CD4-positive, alpha-beta T cell treated with Interleukin-15 for 4 hours (primary cell): ENCODE measurements around the gene SCGB1C2.

Experiments
- DNase-seq: peaks from one replicate; pipeline ENCODE4 v3.0.0-alpha.2; 2020; ENCODE audit warnings: low spot score

Gene SCGB1C2

DNA sequence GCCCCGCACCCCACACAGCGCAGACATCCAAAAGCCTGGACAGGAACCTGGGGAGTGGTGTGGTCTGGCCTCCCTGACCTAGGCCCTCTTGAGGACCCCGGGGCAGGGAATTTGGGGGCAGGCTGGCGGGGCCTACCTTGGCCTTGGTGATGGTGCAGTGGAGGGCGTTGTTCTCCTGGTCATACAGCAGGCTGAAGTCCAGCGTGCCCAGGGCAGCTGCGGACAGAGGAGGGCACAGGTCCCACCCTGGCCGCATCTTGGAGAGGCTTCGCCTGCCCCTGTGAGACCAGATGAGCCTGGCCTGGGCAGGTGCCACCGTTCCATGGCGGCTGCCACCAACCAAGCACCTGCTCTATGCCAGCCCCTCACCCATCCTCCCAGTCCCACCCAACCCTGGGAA is 35.0 kb downstream of the SCGB1C2 start:
- DNase-seq: no peak

DNA sequence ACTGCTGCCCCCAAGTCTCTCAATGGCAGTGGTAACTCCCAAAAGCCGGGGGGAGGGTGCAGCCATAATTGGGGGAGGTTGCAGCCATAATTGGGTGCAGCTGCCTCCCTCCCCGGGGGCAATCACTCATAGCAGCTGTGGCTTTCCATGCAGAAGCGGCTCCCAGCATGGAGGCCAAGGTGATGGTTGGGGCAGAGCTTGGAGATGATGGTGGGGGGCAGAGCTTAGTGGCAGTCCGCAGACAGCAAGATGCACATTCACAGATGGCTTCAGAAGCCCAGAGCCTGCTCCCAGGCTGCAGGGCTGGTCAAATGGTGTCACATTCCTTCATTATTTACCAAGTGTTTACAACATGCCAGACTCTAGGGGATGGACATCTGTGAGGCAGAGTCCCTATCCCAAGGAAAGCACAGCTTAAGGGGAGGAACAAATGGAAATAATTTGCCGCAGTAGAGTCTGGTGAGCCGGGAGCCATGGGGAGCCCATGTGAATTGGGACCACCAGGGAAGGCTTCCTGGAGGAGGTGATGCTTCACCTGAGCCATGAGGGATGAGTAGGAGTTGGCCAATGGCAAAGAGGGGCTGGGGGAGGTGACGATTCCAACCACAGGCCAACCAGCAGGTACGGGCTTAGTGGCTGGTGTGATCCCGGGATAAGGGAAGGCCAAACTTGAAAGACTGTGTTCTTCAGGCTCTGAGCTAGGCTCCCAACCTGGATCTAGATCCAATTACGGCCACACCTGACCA is 36.0 kb downstream of the SCGB1C2 start:
- no peak for DNase-seq

DNA sequence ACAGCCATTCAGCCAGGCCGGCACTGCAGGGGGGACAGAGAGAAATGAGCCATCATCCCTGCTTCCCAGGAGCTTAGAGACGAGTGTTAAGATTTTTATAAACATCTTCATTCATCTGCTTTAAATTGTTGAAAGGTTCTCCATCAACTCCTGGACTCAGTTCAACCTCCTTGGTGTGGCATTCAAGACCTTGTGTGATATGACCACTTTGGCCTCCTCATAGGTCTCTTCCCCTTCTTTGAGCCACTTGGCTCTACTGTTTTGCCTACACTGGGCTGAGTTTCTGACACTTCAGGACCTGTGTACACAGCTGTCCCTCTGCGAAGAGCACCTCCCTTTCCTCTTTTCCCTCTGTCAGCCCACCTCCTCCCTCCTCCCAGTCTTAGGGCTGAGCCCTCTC is 39.8 kb downstream of the SCGB1C2 start:
- DNase-seq: no peak

DNA sequence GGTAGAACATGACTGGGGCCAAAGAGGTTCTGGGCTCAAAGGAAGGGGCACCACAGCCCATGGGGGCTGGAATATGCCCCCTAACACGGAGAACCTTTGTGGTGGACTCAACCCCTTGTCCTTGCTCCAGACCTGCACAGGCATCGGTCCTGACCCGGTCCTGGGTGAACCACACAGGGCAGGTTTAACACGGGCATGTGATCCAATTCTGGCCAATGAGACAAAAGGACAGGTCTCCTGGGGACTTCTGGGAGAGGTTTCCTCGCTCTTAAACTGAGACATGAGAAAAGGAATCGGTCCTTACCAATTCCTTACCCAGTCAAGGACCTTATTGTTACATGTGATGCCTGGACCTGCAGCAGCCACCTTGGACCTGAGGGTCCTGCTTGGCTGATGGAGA is 40.4 kb downstream of the SCGB1C2 start:
- no peak for DNase-seq

DNA sequence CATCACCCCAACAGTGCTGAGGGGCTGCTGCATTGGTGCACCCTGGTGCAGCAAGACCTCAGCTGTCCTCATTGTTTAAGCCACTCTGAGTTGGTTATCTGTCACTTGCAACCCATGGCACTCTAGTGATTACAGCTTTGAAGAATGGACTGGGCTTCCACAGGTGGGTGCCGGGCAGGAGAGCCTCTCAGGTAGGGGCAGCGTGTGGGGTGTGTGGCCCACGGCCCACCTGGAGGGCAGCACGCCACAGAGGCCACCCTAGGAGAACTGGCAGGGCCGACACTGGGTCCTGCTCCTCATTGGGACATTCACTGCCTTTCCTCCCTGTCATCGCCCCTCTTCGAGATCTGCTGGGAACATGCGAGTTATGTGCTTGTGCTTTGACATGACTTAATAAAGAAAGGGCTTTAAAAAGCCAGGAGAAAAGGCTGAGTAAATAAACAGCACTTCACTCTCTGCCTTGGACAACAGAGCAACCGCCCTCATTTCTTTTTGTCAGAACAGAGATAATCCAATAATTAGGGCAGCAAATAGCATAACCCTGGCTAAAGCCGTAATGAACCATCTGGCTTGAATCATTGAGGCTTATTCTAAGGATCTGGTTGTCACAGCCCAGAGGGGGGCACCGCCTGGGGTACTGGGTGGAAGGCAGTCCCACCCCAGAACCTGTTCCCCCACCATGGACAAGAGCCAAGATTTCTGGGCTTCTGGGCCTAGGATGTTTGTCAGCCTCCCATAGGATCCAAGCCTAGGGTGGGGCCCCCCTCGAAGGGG is 41.1 kb downstream of the SCGB1C2 start:
- no peak for DNase-seq

DNA sequence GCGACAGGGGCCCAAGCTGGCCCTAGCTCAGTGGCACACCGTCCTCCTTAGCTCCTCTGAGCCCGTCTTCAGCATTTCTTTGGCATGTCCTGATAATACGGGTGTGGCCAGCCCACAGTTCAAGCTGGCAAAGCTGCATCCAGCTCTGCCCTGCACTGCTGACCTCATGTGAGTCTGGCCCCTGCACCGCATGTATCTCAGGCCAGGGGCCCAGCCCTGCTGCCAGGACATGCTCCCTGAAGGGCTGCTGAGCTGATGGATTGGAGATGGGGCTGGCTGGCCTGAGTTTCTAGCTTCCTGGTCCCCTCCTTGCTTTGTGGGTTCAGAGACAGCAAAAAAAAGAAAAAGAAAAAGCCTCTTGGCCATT is 41.7 kb downstream of the SCGB1C2 start:
- no peak for DNase-seq

DNA sequence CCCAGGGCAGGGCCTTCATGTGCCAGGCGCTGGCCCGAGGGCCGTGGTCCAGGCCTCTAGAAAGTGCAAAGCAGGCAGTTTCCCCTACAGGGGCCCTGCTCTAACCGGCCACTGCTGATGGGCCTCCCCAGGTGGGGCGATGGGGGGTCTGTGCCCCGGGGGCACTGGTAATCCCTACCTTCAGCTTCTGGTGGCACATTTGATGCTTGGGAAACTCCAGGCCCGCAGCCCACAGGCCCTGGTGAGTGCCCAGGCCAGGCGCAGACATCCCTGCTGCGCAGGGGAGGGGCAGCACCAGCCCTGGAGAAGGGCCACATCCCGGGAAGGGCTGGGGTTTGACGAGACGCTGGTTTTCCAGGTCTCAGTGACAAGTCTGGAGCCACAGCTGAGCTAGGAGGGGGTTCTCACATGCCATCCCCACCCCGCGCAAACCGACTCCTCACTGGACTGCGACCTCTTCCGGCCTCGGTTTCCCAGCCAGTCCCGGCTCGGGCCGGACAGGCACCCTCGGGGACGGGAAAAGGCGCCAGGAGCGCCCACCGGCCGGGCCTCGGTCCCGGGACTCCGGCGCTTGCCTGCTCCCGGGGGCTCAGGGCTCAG is 42.5 kb downstream of the SCGB1C2 start:
- no peak for DNase-seq

DNA sequence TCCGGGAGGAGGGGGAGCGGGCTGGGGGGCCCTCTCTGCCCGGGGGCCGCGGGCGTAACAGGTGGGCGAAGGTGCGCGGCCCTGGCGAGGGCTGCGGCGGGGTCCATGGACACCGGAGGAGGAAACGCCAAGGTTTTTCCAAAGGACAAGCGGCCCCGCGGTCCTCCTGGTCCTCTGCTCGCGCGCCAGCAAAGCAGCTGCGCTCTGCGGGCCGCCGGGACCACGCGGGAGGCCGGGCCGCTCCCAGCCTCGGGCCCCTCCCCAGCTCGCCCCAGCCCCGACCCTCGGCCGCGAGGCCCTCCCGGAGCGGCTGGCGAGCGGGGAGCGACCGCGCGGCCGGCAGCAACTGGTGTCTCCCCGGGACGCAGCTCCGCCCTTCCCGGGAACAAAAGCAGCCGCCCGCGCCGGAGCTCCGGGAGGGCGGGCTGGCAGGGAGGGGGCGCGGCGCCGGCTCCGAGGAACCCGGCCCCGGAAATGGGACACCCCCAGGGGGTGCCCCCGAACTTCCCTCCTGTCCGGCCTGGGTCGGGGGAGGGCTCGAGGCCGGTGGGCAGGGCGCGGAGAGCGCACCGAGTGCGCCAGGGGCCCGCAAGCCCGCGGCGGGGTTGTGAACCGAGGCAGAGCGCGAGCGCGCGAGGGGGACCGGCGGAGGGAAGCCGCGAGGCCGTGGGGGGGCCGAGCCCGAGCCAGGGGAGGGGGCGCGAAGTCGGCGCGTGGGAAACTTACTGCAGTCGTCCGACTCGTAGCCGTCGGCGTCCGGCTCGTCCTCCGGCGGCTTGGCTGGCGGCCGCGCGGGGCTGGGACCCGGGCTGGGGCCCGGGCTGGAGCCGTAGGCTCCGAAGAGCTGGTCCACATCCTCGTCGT is 43.2 kb downstream of the SCGB1C2 start:
- DNase-seq: no peak

DNA sequence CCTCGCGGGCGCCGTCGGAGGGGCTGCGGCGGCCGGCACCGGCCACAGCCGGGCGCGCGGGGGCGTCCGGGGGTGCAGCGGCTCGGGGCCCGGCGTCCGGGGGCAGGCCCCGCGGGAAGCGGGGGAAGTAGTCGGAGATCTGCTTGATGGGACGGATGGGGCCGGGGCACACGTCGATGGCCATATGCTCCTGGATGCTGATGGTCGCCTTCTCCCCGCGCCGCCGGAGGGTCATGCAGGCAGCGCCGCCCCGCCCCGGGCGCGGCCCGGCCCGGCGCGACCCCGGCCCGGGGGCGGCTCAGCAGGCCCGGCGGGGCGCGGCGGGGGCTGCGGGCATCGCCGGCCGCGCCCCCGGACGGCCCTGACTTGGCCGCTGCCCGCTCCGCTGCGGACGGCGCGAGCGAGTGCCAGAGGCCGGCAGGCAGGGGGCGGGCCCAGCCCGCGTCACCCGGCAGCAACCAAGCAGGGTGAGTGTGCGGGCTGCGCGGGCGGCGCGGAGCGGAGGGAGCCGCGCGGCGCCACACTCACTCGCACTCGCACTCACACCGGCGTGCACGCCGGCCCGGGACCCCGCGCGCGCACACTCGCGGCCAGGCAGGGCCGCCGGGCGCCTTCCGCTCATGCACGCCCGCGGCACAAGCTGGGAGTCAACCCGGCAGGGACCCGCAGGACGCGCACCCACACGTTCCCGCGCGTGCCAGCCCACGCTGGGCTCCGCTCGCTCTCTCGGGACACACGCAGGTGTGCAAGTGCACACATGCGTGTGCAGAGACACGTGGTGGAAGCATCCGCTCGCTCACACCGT is 44.1 kb downstream of the SCGB1C2 start, which contains the start of gene DOC2B:
TSS of gene DOC2B (minus strand) at position 406 of the 805 bp plus-strand sequence. CDS start at position 235, 171 bp downstream.
- no peak for DNase-seq

DNA sequence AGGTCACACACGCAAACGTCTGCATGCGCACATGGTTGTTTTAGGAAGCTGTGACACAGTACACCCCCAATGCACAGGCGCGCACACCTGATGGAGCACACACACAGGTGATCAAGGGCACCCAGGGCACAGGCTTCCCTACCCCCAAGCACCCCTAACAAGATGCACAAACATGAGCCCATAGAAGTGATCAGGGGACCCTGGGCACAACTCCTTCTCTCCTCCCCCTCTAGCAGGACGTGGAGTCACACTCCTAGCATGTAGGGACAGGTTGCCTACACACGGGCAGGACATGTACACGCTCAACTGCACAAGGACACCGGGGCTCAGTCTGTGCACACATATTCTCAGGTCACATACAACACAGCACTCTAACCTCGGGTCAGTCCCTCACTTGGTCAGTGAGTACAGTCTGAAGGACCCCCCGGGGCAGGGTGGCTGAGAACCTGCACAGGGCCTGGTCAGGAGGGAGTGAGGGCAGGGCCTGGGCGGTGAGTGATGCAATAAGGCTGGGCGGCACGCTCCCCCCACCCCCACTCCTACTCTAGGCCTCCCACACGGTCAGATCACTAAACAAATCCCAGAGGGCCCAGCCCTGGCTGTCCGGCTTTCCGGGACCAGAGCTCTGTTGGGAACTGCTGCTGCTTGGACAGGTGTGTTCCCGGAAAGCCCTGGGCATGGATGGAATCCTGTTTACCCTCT is 44.8 kb downstream of the SCGB1C2 start:
- no peak for DNase-seq

DNA sequence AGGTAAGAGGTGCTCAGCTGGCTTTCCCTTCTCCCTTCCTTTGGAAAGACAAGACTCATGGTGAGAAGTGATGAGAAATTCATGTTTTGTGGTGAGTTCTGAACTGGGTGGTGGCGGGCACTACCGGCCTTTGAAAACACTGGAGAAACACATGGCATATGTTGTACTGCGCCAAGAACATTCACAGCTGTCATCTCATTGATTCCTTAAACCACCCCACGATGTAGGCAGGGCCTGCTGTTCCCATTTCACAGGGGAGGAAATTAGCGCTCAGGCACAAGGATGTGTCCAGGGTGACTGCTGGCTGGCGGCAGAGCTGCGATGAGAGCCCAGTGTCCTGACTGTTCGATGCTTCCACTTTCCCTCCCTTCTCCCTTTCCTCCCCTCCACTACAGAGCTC is 45.7 kb downstream of the SCGB1C2 start:
- DNase-seq: no peak

DNA sequence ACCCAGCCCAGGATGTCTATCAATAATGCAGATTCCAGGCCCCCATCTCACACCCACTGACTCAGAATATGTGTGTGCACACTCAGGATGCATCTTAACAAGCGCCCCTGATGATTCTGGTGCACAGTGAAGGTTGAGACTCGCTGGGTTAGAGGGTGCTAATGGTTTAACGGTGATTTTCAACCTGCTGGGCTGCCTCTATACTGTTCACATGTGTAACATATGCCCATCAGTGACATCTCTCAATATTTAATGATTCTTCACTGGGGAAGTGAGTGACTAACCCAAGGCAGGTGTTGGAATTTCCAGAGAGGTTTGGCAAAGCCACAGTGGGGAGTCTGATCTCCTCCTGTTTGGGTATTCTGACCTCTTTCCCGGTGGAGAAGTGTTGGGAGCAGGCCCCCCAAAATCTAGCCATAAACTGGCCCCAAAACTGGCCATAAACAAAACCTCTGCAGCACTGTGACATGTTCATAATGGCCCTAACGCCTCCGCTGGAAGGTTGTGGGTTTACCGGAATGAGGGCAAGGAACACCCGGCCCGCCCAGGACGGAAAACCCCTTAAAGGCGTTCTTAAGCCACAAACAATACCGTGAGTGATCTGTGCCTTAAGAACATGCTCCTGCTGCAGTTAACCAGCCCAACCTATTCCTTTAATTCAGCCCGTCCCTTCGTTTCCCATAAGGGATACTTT is 48.2 kb downstream of the SCGB1C2 start:
- DNase-seq: peak; percentile 11

DNA sequence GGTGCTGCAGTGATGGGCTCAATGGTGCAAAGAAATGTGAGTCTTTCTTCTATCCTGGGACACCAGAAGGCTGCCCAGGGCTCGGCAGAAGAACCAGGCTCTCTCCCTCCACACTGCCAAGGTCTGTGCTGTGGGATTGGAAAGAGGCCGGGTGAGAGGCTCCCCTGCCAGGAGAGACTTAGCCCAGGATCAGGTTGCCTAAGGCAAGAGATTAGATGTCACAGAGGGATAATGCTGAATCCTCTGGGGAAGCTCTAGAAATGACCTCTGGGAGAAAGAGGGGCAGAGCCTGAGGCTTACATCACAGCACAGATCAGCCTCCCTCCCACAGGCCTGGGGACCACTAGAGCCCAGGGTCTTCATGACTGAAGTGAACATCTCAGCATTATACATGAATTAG is 49.8 kb downstream of the SCGB1C2 start:
- DNase-seq: no peak
